HepG2 (cell line): Measurements from ENCODE around the gene C19orf33. TPM values are rescaled to one million over a fixed set of nuclear protein-coding genes. Genes with fewer than 3 reads are reported as not detected.
A peak's percentile ranks its signal among the peaks of the same experiment; 100 is the strongest.

Source experiments
- ATF7-NPFF ChIP-seq: sonication (generic); formaldehyde crosslinking; IDR thresholded peaks from 2 replicates; pipeline ENCODE4 v1.8.1; 2023; ENCODE audit warnings: mild to moderate bottlenecking, low read depth, missing genetic modification reagents, moderate library complexity
- CCDC6 ChIP-seq: sonication (generic); formaldehyde crosslinking; IDR thresholded peaks from 2 replicates; pipeline ENCODE4 v1.8.1; 2022; ENCODE audit warnings: mild to moderate bottlenecking, missing genetic modification reagents, moderate library complexity
- ELF1 ChIP-seq: sonication (generic); formaldehyde crosslinking; IDR thresholded peaks from 2 replicates; pipeline ENCODE4 v1.4.0; 2020; ENCODE audit warnings: missing genetic modification reagents
- GABPB1 ChIP-seq: IDR thresholded peaks from 2 replicates; pipeline ENCODE4 v1.6.1; 2016; ENCODE audit warnings: mild to moderate bottlenecking, missing genetic modification reagents, moderate library complexity, missing compliant biosample characterization
- HDAC1 ChIP-seq: sonication (generic); formaldehyde crosslinking; IDR thresholded peaks from 2 replicates; pipeline ENCODE4 v1.5.1; 2020; ENCODE audit warnings: mild to moderate bottlenecking, missing genetic modification reagents
- HNRNPK ChIP-seq: fragments of 200-400 bp; formaldehyde crosslinking; IDR thresholded peaks from 2 replicates; pipeline ENCODE4 v1.6.1; 2018; ENCODE audit warnings: low read length, low read depth, moderate library complexity, mild to moderate bottlenecking; ENCODE audit not compliant: poor library complexity, severe bottlenecking
- HOXA3 ChIP-seq: sonication (generic); formaldehyde crosslinking; IDR thresholded peaks from 2 replicates; pipeline ENCODE4 v1.5.0; 2020; ENCODE audit warnings: missing genetic modification reagents
- KLF12 ChIP-seq: sonication (generic); formaldehyde crosslinking; IDR thresholded peaks from 2 replicates; pipeline ENCODE4 v1.4.0; 2020; ENCODE audit warnings: missing genetic modification reagents, borderline replicate concordance
- NONO ChIP-seq, 2 experiments: fragments of 450-650 bp in 1 of 2; sonication (generic) in 1 of 2; formaldehyde crosslinking in 1 of 2; IDR thresholded peaks in 1 of 2; conservative IDR thresholded peaks in 1 of 2; 2 replicates each; pipeline versions ENCODE4 v1.6.1 to v1.8.0; 2017 to 2022; ENCODE audit warnings: mild to moderate bottlenecking in 1 of 2, missing genetic modification reagents in 1 of 2, moderate library complexity in 1 of 2
- PHF20 ChIP-seq: sonication (generic); formaldehyde crosslinking; IDR thresholded peaks from 2 replicates; pipeline ENCODE4 v1.5.0; 2020; ENCODE audit warnings: mild to moderate bottlenecking, missing genetic modification reagents
- POGZ ChIP-seq: sonication (generic); formaldehyde crosslinking; IDR thresholded peaks from 2 replicates; pipeline ENCODE4 v1.4.0; 2020; ENCODE audit warnings: mild to moderate bottlenecking, missing genetic modification reagents
- SP2 ChIP-seq: sonication (generic); formaldehyde crosslinking; IDR thresholded peaks from 2 replicates; pipeline ENCODE4 v1.5.1; 2020; ENCODE audit warnings: mild to moderate bottlenecking, missing genetic modification reagents
- ZBTB3 ChIP-seq: sonication (generic); formaldehyde crosslinking; IDR thresholded peaks from 2 replicates; pipeline ENCODE4 v1.4.0; 2020; ENCODE audit warnings: low read depth, mild to moderate bottlenecking, moderate library complexity, missing genetic modification reagents, borderline replicate concordance
- ZFP1 ChIP-seq: IDR thresholded peaks from 2 replicates; pipeline ENCODE4 v1.6.1; 2016
- ZKSCAN1 ChIP-seq: fragments of 150-350 bp; IDR thresholded peaks from 2 replicates; pipeline ENCODE4 v1.6.1; 2014; ENCODE audit warnings: low read length
- ZNF652 ChIP-seq: IDR thresholded peaks from 2 replicates; pipeline ENCODE4 v1.6.1; 2016; ENCODE audit warnings: low read depth, borderline replicate concordance
- ZNF790 ChIP-seq: sonication (generic); formaldehyde crosslinking; IDR thresholded peaks from 2 replicates; pipeline ENCODE4 v1.8.0; 2022; ENCODE audit warnings: missing genetic modification reagents, mild to moderate bottlenecking, borderline replicate concordance
- ZNF841 ChIP-seq: sonication (generic); formaldehyde crosslinking; IDR thresholded peaks from 2 replicates; pipeline ENCODE4 v1.8.1; 2023; ENCODE audit warnings: missing genetic modification reagents, borderline replicate concordance
- ZSCAN25 ChIP-seq: sonication (generic); formaldehyde crosslinking; IDR thresholded peaks from 2 replicates; pipeline ENCODE4 v1.8.0; 2022; ENCODE audit warnings: mild to moderate bottlenecking, missing genetic modification reagents
- polyA plus RNA-seq, 8 experiments: library from polyadenylated mRNA; depleted of rRNA in 3 of 8; stranded (reverse) in 7 of 8; unstranded in 1 of 8; fragments of >200 nt; fragmentation: Illumina TruSeq in 4 of 8; extraction: Trizol in 4 of 8; gene quantifications; 2 replicates each; pipeline versions ENCODE4 v1.2.1 to v1.2.3, GENCODE V29; 2011 to 2016; ENCODE audit warnings: low read depth in 4 of 8, missing spikeins in 1 of 8, mixed read lengths in 1 of 8; ENCODE audit not compliant: insufficient read depth in 1 of 8
- total RNA-seq, 5 experiments: library from RNA; depleted of rRNA; stranded (reverse); fragments of >200 nt; fragmentation: Illumina TruSeq; extraction: Trizol; gene quantifications; 2 replicates each; pipeline ENCODE4 v1.2.3, GENCODE V29; 2016; ENCODE audit warnings: low read depth in 1 of 5
- TF ChIP-seq, protein P1 (sequence below): sonication (generic); formaldehyde crosslinking; IDR thresholded peaks from 2 replicates; pipeline ENCODE4 v1.5.1; 2020; ENCODE audit warnings: mild to moderate bottlenecking, missing genetic modification reagents, moderate library complexity
- TF ChIP-seq, protein P2 (sequence below): sonication (generic); formaldehyde crosslinking; IDR thresholded peaks from 2 replicates; pipeline ENCODE4 v1.8.0; 2022; ENCODE audit warnings: missing genetic modification reagents, mild to moderate bottlenecking, moderate library complexity, borderline replicate concordance
- TF ChIP-seq, protein P3 (sequence below): sonication (generic); formaldehyde crosslinking; IDR thresholded peaks from 2 replicates; pipeline ENCODE4 v1.4.0; 2020; ENCODE audit warnings: mild to moderate bottlenecking, missing genetic modification reagents
- TF ChIP-seq, protein P4 (sequence below): IDR thresholded peaks from 2 replicates; pipeline ENCODE4 v1.6.1; 2016; ENCODE audit warnings: missing genetic modification reagents, missing compliant biosample characterization
- TF ChIP-seq, protein P5 (sequence below): sonication (generic); formaldehyde crosslinking; IDR thresholded peaks from 2 replicates; pipeline ENCODE4 v1.8.1; 2023; ENCODE audit warnings: mild to moderate bottlenecking, missing genetic modification reagents

Gene C19orf33
- total and polyA plus RNA-seq, 2 of the 13 experiments (the other 11 are each of a cell fraction or from before 2014, with no cell fraction given): 2.5 to 3.3 TPM

DNA sequence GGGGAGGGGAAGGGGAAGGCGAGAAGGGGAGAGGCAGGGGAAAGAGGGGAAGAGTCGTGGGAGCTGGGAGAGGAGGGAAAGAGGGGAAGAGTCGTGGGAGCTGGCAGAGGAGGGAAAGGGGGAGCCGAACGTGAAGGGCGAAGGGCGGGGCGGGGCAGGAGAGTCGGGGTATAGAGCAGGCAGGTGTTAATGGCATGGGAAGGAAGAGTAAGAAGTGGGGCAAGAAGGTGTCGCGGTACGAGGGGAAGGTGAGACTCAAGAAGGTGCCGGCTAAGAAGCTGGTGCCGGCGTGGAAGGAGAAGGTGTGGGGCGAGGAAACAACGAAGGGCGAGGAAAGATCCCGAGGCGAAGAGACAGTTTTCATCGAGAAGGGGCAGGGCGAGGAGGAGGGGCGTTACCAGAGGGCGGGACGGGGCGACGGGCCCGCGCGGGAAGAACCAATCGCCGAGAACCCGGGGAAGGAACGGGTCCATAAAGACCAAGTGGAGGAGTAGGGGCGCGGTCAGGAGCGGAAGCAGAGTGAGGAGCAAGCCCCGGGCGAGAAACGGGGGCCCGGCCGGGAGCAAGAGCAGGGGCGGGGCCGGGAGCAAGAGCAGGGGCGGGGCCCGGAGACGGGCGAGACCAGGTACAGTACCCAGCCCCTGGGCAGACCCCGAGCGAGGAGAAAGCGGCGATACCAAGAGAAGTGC lies 32.0 kb downstream of the C19orf33 start (continued):
- peak; percentile 47 for TF ChIP-seq HNRNPK
- peak; percentile 22 for TF ChIP-seq PHF20
- 0 out of 2 replicates have a peak, but pooled peaks have one; percentile 22 for TF ChIP-seq POGZ
- TF ChIP-seq, protein P1, sequence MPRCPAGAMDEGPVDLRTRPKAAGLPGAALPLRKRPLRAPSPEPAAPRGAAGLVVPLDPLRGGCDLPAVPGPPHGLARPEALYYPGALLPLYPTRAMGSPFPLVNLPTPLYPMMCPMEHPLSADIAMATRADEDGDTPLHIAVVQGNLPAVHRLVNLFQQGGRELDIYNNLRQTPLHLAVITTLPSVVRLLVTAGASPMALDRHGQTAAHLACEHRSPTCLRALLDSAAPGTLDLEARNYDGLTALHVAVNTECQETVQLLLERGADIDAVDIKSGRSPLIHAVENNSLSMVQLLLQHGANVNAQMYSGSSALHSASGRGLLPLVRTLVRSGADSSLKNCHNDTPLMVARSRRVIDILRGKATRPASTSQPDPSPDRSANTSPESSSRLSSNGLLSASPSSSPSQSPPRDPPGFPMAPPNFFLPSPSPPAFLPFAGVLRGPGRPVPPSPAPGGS (CRISPR knock-in tag): no peak
- peak; percentile 76 for TF ChIP-seq GABPB1 (CRISPR knock-in tag)
- 0 out of 2 replicates have a peak, but pooled peaks have one; percentile 13 for TF ChIP-seq KLF12
- no peak for TF ChIP-seq ZKSCAN1
- TF ChIP-seq, protein P2, sequence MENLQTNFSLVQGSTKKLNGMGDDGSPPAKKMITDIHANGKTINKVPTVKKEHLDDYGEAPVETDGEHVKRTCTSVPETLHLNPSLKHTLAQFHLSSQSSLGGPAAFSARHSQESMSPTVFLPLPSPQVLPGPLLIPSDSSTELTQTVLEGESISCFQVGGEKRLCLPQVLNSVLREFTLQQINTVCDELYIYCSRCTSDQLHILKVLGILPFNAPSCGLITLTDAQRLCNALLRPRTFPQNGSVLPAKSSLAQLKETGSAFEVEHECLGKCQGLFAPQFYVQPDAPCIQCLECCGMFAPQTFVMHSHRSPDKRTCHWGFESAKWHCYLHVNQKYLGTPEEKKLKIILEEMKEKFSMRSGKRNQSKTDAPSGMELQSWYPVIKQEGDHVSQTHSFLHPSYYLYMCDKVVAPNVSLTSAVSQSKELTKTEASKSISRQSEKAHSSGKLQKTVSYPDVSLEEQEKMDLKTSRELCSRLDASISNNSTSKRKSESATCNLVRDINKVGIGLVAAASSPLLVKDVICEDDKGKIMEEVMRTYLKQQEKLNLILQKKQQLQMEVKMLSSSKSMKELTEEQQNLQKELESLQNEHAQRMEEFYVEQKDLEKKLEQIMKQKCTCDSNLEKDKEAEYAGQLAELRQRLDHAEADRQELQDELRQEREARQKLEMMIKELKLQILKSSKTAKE (CRISPR knock-in tag): 0 out of 2 replicates have a peak, but pooled peaks have one; percentile 41
- TF ChIP-seq ZFP1: no peak
- TF ChIP-seq, protein P3, sequence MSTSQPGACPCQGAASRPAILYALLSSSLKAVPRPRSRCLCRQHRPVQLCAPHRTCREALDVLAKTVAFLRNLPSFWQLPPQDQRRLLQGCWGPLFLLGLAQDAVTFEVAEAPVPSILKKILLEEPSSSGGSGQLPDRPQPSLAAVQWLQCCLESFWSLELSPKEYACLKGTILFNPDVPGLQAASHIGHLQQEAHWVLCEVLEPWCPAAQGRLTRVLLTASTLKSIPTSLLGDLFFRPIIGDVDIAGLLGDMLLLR (CRISPR knock-in tag): 0 out of 2 replicates have a peak, but pooled peaks have one; percentile 8
- 0 out of 2 replicates have a peak, but pooled peaks have one; percentile 27 for TF ChIP-seq CCDC6 (CRISPR knock-in tag)
- TF ChIP-seq ZNF841 (CRISPR knock-in tag): no peak
- TF ChIP-seq, protein P4, sequence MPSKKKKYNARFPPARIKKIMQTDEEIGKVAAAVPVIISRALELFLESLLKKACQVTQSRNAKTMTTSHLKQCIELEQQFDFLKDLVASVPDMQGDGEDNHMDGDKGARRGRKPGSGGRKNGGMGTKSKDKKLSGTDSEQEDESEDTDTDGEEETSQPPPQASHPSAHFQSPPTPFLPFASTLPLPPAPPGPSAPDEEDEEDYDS (CRISPR knock-in tag): peak; percentile 45; the same call in 1 of the 2 replicates
- peak; percentile 56; the same call in 1 of the 2 replicates for TF ChIP-seq ELF1
- TF ChIP-seq HOXA3: peak; percentile 49; the same call in 1 of the 2 replicates
- 0 out of 2 replicates have a peak, but pooled peaks have one; percentile 61 for TF ChIP-seq ZNF790 (CRISPR knock-in tag)
- TF ChIP-seq ZSCAN25: peak; percentile 71
- TF ChIP-seq HDAC1 (CRISPR knock-in tag): peak; percentile 12; the same call in 1 of the 2 replicates
- 0 out of 2 replicates have a peak, but pooled peaks have one; percentile 31 for TF ChIP-seq ZBTB3
- TF ChIP-seq, protein P5, sequence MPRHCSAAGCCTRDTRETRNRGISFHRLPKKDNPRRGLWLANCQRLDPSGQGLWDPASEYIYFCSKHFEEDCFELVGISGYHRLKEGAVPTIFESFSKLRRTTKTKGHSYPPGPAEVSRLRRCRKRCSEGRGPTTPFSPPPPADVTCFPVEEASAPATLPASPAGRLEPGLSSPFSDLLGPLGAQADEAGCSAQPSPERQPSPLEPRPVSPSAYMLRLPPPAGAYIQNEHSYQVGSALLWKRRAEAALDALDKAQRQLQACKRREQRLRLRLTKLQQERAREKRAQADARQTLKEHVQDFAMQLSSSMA: peak; percentile 4; the same call in 1 of the 2 replicates
- no peak for TF ChIP-seq ZNF652
- 0 out of 2 replicates have a peak, but pooled peaks have one; percentile 23 for TF ChIP-seq ATF7-NPFF
- TF ChIP-seq NONO (IDR thresholded peaks at IDR 0.05): no peak
- TF ChIP-seq NONO (CRISPR knock-in tag; conservative IDR thresholded peaks at IDR 0.05): peak; percentile 13; the same call in 1 of the 2 replicates
- peak; percentile 66 for TF ChIP-seq SP2 (CRISPR knock-in tag)
